HFFc6 (cell line): ENCODE data around the gene MAK. TPM values are rescaled to one million over a fixed set of nuclear protein-coding genes. Genes with fewer than 3 reads are reported as not detected.
"Not testable (repeated sequence)": the region's sequence is repeated elsewhere in the genome, so short reads cannot be mapped to it uniquely, and the experiment has no call there.

Experiments used
- DNase-seq: peaks from one replicate; pipeline ENCODE4 v3.0.0-alpha.2; 2018
- H3K27ac Mint-ChIP-seq: 2 replicates; pipeline ENCODE4 v1.8.0; 2020; ENCODE audit warnings: mild to moderate bottlenecking, mixed read lengths
- H3K27me3 Mint-ChIP-seq: 2 replicates; pipeline ENCODE4 v1.8.0; 2021; ENCODE audit warnings: mild to moderate bottlenecking, moderate library complexity, mixed read lengths; ENCODE audit not compliant: insufficient read depth
- H3K36me3 Mint-ChIP-seq: 2 replicates; pipeline ENCODE4 v1.8.0; 2021; ENCODE audit warnings: low read depth, mixed read lengths
- H3K4me1 Mint-ChIP-seq: 2 replicates; pipeline ENCODE4 v1.8.0; 2020; ENCODE audit warnings: low read depth, mixed read lengths
- H3K4me3 Mint-ChIP-seq: 2 replicates; pipeline ENCODE4 v1.8.0; 2020; ENCODE audit warnings: mild to moderate bottlenecking, moderate library complexity, mixed read lengths
- H3K9me3 Mint-ChIP-seq: 2 replicates; pipeline ENCODE4 v1.8.0; 2020; ENCODE audit warnings: mild to moderate bottlenecking, mixed read lengths
- CTCF ChIP-seq: fragments of 200-600 bp; sonication (generic); IDR thresholded peaks from 2 replicates; pipeline ENCODE4 v1.5.0; 2021; ENCODE audit warnings: antibody characterized with exemption, mild to moderate bottlenecking
- total RNA-seq, 6 experiments: library from RNA; stranded (reverse); fragmentation: NEBNext Ultra II Directional; extraction: Animal tissue kit (Norgen Biotek cat#: 25700); gene quantifications; 2 replicates in 1 of 6; 3 replicates in 5 of 6; pipeline ENCODE4 v1.2.3, GENCODE V29; 2021

MAK gene
- total RNA-seq, 6 experiments from 2014 or later: not detected

- H3K4me3 Mint-ChIP-seq: no peak overlapping the region
- DNase-seq: no peak
- no peak overlapping the region for H3K27ac Mint-ChIP-seq
- 0 out of 2 replicates have a peak, but pooled peaks cover 6% of the 10 kb centered on the region for H3K9me3 Mint-ChIP-seq
- H3K27me3 Mint-ChIP-seq: no peaks in the 10 kb centered on the region; the same call in 1 of the 2 replicates
- H3K4me1 Mint-ChIP-seq: no peaks in the 10 kb centered on the region
- no peak for TF ChIP-seq CTCF
- no peaks in the 10 kb centered on the region for H3K36me3 Mint-ChIP-seq
These were observed 22.7 kb upstream of the MAK start for GRCh38 chr6:10861086-10861485.

- no peak for TF ChIP-seq CTCF
- Mint-ChIP-seq H3K27me3 (peaks cover 6% of the 10 kb centered on the region), H3K4me3 (no peak overlapping the region), H3K27ac (no peak overlapping the region), H3K36me3 (peaks cover 7% of the 10 kb centered on the region; the same call in 1 of the 2 replicates), H3K4me1 (no peaks in the 10 kb centered on the region), H3K9me3 (peaks cover 21% of the 10 kb centered on the region)
- DNase-seq: no peak
These were observed 18.9 kb upstream of the MAK start for GRCh38 chr6:10857259-10857658.

- DNase-seq: no peak
- Mint-ChIP-seq H3K27me3 (peaks cover 9% of the 10 kb centered on the region), H3K27ac (no peak overlapping the region), H3K4me1 (no peaks in the 10 kb centered on the region), H3K4me3 (no peak overlapping the region), H3K9me3 (peaks cover 21% of the 10 kb centered on the region), H3K36me3 (peaks cover 7% of the 10 kb centered on the region; the same call in 1 of the 2 replicates)
- TF ChIP-seq CTCF: no peak
These were observed 16.7 kb upstream of the MAK start for GRCh38 chr6:10854922-10855632.

GRCh38 chr6:10853849-10854300 is 15.5 kb upstream of the MAK start:
- H3K27ac Mint-ChIP-seq, H3K4me1 Mint-ChIP-seq, H3K27me3 Mint-ChIP-seq, H3K4me3 Mint-ChIP-seq, H3K36me3 Mint-ChIP-seq, DNase-seq: not testable (repeated sequence)
- H3K9me3 Mint-ChIP-seq: peaks cover 21% of the 10 kb centered on the region

- DNase-seq: no peak
These were observed 14.1 kb upstream of the MAK start for GRCh38 chr6:10852361-10852960.

More at GRCh38 chr6:10852361-10852960, 14.1 kb upstream of the MAK start:
- no peak overlapping the region for H3K4me3 Mint-ChIP-seq
- H3K27me3 Mint-ChIP-seq: peaks cover 9% of the 10 kb centered on the region
- H3K36me3 Mint-ChIP-seq: peaks cover 7% of the 10 kb centered on the region; the same call in 1 of the 2 replicates
- no peak overlapping the region for H3K27ac Mint-ChIP-seq
- H3K9me3 Mint-ChIP-seq: peaks cover 21% of the 10 kb centered on the region
- no peaks in the 10 kb centered on the region for H3K4me1 Mint-ChIP-seq
- no peak for TF ChIP-seq CTCF
